ENCODE data around the gene RABEP1. TPM values are rescaled to one million over a fixed set of nuclear protein-coding genes. Genes with fewer than 3 reads are reported as not detected.

The RABEP1 gene
- total and polyA plus RNA-seq, 2 experiments from 2014 or later = 37.0 to 88.1 TPM

DNA sequence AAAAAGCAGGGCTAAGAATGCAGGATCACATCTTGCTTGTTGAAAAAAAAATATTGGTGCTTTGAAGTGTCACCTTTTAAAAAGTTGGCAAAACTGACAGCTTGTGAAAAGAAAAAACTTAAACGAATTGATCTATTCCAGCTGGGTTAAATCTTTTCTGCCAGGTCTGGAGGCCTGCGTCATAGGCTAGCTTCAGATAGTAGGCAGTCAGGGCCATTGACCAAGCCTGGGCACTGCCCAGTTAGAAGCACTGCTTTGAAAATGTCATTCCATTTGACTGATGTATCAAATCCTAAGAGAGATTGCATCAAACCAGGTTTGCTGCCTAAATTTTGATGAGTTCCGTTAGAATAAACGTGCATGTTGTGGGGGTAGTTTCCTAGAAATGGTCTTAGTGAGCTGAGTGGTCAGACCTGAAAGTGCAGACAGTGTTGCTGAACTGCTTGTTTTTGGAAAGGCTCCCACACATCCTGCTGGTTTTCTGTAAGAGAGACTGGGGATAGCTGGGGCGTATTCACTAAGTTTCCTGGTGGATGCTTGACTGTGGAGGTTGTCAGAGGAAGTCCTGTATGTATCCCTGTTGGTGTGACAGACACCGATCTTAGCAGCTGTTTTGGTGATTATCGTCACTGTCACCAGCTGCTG lies 98.5 kb downstream of the RABEP1 start (continued):
- TF ChIP-seq, protein P1, sequence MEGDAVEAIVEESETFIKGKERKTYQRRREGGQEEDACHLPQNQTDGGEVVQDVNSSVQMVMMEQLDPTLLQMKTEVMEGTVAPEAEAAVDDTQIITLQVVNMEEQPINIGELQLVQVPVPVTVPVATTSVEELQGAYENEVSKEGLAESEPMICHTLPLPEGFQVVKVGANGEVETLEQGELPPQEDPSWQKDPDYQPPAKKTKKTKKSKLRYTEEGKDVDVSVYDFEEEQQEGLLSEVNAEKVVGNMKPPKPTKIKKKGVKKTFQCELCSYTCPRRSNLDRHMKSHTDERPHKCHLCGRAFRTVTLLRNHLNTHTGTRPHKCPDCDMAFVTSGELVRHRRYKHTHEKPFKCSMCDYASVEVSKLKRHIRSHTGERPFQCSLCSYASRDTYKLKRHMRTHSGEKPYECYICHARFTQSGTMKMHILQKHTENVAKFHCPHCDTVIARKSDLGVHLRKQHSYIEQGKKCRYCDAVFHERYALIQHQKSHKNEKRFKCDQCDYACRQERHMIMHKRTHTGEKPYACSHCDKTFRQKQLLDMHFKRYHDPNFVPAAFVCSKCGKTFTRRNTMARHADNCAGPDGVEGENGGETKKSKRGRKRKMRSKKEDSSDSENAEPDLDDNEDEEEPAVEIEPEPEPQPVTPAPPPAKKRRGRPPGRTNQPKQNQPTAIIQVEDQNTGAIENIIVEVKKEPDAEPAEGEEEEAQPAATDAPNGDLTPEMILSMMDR (conservative IDR thresholded peaks at IDR 0.05; ENCODE audit: low read depth in 2 of 2) = no peak

DNA sequence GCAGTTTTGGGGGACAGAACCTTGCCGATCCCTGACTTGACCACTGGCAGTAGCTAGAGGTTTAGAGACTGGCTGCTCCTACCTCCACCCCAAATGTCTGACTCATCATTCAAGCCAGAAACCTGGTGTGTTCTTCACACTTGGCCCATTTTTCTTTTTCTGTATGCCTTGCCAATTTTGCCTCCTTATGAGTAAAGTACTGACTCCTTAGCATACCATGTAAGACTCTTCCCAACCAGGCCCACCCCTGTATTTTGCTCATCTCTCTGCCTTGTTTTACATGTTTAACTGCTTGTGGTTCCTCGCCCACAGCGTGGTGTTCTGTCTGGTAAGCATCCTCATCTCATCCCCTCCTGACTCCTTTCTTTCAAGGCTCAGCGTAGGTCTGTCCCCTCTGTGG lies 99.5 kb downstream of the RABEP1 start:
- H3K27me3 ChIP-seq (ENCODE audit: insufficient read depth) = no peaks in the 10 kb centered on the region
- H3K27ac ChIP-seq (ENCODE audit: low read depth) = no peak overlapping the region; the same call in 1 of the 2 replicates
- H3K79me2 ChIP-seq (replicated peaks; ENCODE audit: insufficient read depth) = no peaks in the 10 kb centered on the region
- Mint-ChIP-seq H3K36me3 (ENCODE audit: low read depth) (peaks cover 87% of the 10 kb centered on the region), H3K4me3 (no peak overlapping the region), H3K4me1 (no peaks in the 10 kb centered on the region), H3K27me3 (ENCODE audit: insufficient read depth, low read depth, poor library complexity) (peaks cover 6% of the 10 kb centered on the region), H3K9me3 (no peaks in the 10 kb centered on the region), H3K27ac (no peak overlapping the region; the same call in 1 of the 2 replicates)
- H3K4me1 ChIP-seq (ENCODE audit: insufficient read depth) = no peaks in the 10 kb centered on the region
- peaks cover 61% of the 10 kb centered on the region for H3K36me3 ChIP-seq (ENCODE audit: insufficient read depth)
- no peaks in the 10 kb centered on the region for H3K9me2 ChIP-seq (ENCODE audit: insufficient read depth)
- ATAC-seq = no peak
- no peak overlapping the region for H3K4me3 ChIP-seq
- peaks cover 13% of the 10 kb centered on the region; the same call in 1 of the 2 replicates for H4K20me1 ChIP-seq (replicated peaks; ENCODE audit: insufficient read depth)
- H2AFZ ChIP-seq = no peak overlapping the region
- no peak for DNase-seq (ENCODE audit: low spot score)
- TF ChIP-seq EZH2 (IDR thresholded peaks at IDR 0.05; ENCODE audit: low read depth, unreplicated experiment) = no peak
- TF ChIP-seq, protein P2, sequence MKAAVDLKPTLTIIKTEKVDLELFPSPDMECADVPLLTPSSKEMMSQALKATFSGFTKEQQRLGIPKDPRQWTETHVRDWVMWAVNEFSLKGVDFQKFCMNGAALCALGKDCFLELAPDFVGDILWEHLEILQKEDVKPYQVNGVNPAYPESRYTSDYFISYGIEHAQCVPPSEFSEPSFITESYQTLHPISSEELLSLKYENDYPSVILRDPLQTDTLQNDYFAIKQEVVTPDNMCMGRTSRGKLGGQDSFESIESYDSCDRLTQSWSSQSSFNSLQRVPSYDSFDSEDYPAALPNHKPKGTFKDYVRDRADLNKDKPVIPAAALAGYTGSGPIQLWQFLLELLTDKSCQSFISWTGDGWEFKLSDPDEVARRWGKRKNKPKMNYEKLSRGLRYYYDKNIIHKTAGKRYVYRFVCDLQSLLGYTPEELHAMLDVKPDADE (IDR thresholded peaks at IDR 0.05) = no peak
- no peak for TF ChIP-seq STAT1 (IDR thresholded peaks at IDR 0.05; ENCODE audit: unreplicated experiment)
- TF ChIP-seq CREB1 (CRISPR knock-in tag; IDR thresholded peaks at IDR 0.05; ENCODE audit: low read depth) = no peak
- no peak for TF ChIP-seq EZH2phosphoT487 (IDR thresholded peaks at IDR 0.05; ENCODE audit: unreplicated experiment)
- TF ChIP-seq ZNF331 (CRISPR knock-in tag; IDR thresholded peaks at IDR 0.05; ENCODE audit: low read depth) = no peak
- TF ChIP-seq, protein P3, sequence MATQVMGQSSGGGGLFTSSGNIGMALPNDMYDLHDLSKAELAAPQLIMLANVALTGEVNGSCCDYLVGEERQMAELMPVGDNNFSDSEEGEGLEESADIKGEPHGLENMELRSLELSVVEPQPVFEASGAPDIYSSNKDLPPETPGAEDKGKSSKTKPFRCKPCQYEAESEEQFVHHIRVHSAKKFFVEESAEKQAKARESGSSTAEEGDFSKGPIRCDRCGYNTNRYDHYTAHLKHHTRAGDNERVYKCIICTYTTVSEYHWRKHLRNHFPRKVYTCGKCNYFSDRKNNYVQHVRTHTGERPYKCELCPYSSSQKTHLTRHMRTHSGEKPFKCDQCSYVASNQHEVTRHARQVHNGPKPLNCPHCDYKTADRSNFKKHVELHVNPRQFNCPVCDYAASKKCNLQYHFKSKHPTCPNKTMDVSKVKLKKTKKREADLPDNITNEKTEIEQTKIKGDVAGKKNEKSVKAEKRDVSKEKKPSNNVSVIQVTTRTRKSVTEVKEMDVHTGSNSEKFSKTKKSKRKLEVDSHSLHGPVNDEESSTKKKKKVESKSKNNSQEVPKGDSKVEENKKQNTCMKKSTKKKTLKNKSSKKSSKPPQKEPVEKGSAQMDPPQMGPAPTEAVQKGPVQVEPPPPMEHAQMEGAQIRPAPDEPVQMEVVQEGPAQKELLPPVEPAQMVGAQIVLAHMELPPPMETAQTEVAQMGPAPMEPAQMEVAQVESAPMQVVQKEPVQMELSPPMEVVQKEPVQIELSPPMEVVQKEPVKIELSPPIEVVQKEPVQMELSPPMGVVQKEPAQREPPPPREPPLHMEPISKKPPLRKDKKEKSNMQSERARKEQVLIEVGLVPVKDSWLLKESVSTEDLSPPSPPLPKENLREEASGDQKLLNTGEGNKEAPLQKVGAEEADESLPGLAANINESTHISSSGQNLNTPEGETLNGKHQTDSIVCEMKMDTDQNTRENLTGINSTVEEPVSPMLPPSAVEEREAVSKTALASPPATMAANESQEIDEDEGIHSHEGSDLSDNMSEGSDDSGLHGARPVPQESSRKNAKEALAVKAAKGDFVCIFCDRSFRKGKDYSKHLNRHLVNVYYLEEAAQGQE (IDR thresholded peaks at IDR 0.05; ENCODE audit: unreplicated experiment) = no peak
- TF ChIP-seq NANOG (IDR thresholded peaks at IDR 0.05; ENCODE audit: borderline replicate concordance) = no peak
- TF ChIP-seq POLR2AphosphoS5 (IDR thresholded peaks at IDR 0.05; ENCODE audit: low read depth) = no peak
- no peak for TF ChIP-seq ZNF114 (CRISPR knock-in tag; IDR thresholded peaks at IDR 0.05)
- TF ChIP-seq JUNB (IDR thresholded peaks at IDR 0.05; ENCODE audit: unreplicated experiment) = no peak
- H3K4me2 ChIP-seq = no peak overlapping the region
- H3F3A ChIP-seq (replicated peaks; ENCODE audit: low read depth) = peaks cover 47% of the 10 kb centered on the region

Data from GM23338 (cell line).